ENCODE data around the gene PLK3. TPM values are rescaled to one million over a fixed set of nuclear protein-coding genes. Genes with fewer than 3 reads are reported as not detected.

Gene PLK3
- total and polyA plus RNA-seq, 9 of the 15 experiments (the other 6 are each of a cell fraction or from before 2014, with no cell fraction given), result 0.52 to 22.7 (median 11.0) TPM

DNA sequence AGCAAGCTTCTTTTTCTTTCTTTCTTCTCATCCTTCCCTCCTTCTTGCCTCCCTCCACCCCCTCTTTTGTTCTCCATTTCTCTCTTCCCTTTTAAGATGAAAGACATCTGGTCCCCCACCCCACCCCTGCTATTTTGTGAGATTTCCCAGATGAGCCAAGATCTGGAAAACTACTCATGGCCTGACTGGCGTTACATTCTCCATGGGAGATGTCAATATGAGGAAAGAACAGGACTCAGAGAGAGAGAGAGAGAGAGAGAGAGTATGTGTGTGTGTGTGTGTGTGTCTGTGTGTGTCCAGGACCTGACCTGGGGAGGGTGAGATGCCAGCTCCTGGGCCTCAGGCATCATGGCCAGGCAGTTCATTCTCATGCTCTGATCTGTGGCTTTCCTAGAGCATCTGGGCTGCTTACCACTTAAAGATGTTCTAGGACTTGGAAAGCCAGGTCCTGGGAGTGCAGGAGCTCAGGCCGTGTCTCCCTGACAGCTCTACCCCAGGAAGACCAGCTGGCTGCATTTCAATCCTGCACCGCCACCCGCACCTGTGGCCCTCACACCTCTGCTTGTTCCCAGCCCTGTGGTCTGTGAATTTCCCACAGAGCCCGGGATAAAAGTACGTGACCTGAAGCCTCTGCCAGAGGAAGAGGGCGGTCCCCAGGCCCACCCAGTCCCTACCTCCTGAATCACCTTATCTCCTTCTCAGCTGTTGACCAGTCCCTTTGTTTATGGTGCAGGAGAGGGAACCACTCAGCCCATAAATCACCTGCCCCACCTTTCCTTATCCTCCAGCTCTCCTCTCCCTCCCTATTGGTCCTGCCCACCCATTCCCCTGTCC lies 9.0 kb upstream of the PLK3 start:
- peak overlapping the region; percentile 69 for H3K4me2 ChIP-seq (ENCODE audit: insufficient read depth, low read length)
- peak overlapping the region; percentile 67 for H2AFZ ChIP-seq (ENCODE audit: low read depth, low read length)
- H3K9ac ChIP-seq (ENCODE audit: insufficient read depth in 1 of 2, low read depth in 2 of 2, low read length in 2 of 2), result peak overlapping the region; percentile 4 to 66; a peak in 2 of 4 replicates
- H3K36me3 ChIP-seq (ENCODE audit: control insufficient read depth, insufficient read depth, low read length), result no peaks in the 10 kb centered on the region
- H3K9me3 ChIP-seq (replicated peaks; ENCODE audit: control insufficient read depth, insufficient read depth, low read depth, low read length), result no peaks in the 10 kb centered on the region
- peak in 3 of 4 experiments; percentile 44 to 74 (median 65) for DNase-seq (ENCODE audit: extremely low read depth in 1 of 4, low spot score in 3 of 4)
- no peaks in the 10 kb centered on the region for H3K27me3 ChIP-seq (ENCODE audit: control insufficient read depth in 2 of 2, insufficient read depth in 2 of 2, low read length in 2 of 2)
- BruUV-seq (replicated peaks), result no TSS peak
- H4K20me1 ChIP-seq (replicated peaks; ENCODE audit: control insufficient read depth, insufficient read depth, low read length), result no peaks in the 10 kb centered on the region
- ATAC-seq, result peak; percentile 45
- ChIA-PET CTCF (ENCODE audit: low intra/inter-chr PET ratio) (no interaction called here), POLR2A (interaction anchor here (0.5 to 12.0 kb wide), 9 partner anchors 9 to 728 kb away, joined by 3 to 253 read pairs (median 3); partner anchors contain the start of genes PLK3 and RPS8)
- peak; percentile 78 for FAIRE-seq
- H3K79me2 ChIP-seq (ENCODE audit: control insufficient read depth, insufficient read depth, low read length), result no peaks in the 10 kb centered on the region
- intact Hi-C loops (cut with micrococcal nuclease) (loop anchor here (5.0 kb wide), 2 partner anchors 41 to 221 kb away; partner anchors contain the start of genes HECTD3 and UROD), in situ Hi-C loops (cut with MboI) (loop anchor here (5.0 to 10.0 kb wide), 2 partner anchors 221 to 514 kb away; partner anchors contain the start of genes HECTD3 and UROD)
- H3K27ac ChIP-seq (ENCODE audit: extremely low read depth, low read depth, low read length), result no peak overlapping the region
- H3K9me1 ChIP-seq (ENCODE audit: control insufficient read depth, insufficient read depth, low read length), result no peaks in the 10 kb centered on the region
- no peak overlapping the region for H3K4me3 ChIP-seq
- 12% methylated on average over 7 of the region's 7 CpGs for WGBS (ENCODE audit: insufficient coverage, low coverage, missing lambda C conversion rate)
- peaks cover 20 to 21% of the 10 kb centered on the region in 2 experiments; a peak in 4 of 5 replicates for H3K4me1 ChIP-seq (replicated peaks in 1 of 2; ENCODE audit: control insufficient read depth in 2 of 2, insufficient read depth in 2 of 2, low read length in 2 of 2)
- TF ChIP-seq, protein P1, sequence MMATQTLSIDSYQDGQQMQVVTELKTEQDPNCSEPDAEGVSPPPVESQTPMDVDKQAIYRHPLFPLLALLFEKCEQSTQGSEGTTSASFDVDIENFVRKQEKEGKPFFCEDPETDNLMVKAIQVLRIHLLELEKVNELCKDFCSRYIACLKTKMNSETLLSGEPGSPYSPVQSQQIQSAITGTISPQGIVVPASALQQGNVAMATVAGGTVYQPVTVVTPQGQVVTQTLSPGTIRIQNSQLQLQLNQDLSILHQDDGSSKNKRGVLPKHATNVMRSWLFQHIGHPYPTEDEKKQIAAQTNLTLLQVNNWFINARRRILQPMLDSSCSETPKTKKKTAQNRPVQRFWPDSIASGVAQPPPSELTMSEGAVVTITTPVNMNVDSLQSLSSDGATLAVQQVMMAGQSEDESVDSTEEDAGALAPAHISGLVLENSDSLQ (IDR thresholded peaks at IDR 0.05), result peak; percentile 94
- peak; percentile 80 for TF ChIP-seq SOX6 (IDR thresholded peaks at IDR 0.05)
- TF ChIP-seq, protein P2, sequence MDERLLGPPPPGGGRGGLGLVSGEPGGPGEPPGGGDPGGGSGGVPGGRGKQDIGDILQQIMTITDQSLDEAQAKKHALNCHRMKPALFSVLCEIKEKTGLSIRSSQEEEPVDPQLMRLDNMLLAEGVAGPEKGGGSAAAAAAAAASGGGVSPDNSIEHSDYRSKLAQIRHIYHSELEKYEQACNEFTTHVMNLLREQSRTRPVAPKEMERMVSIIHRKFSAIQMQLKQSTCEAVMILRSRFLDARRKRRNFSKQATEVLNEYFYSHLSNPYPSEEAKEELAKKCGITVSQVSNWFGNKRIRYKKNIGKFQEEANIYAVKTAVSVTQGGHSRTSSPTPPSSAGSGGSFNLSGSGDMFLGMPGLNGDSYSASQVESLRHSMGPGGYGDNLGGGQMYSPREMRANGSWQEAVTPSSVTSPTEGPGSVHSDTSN (CRISPR knock-in tag; IDR thresholded peaks at IDR 0.05; ENCODE audit: low read depth), result peak; percentile 54
- TF ChIP-seq, protein P2 (tag; conservative IDR thresholded peaks at IDR 0.05; ENCODE audit: low read depth), result peak; percentile 91
- TF ChIP-seq, protein P3, sequence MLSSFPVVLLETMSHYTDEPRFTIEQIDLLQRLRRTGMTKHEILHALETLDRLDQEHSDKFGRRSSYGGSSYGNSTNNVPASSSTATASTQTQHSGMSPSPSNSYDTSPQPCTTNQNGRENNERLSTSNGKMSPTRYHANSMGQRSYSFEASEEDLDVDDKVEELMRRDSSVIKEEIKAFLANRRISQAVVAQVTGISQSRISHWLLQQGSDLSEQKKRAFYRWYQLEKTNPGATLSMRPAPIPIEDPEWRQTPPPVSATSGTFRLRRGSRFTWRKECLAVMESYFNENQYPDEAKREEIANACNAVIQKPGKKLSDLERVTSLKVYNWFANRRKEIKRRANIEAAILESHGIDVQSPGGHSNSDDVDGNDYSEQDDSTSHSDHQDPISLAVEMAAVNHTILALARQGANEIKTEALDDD (IDR thresholded peaks at IDR 0.05), result 0 out of 2 replicates have a peak, but pooled peaks have one; percentile 23
- 0 out of 4 replicates have a peak, but pooled peaks of 1 of the 2 experiments have one; percentile 46 for TF ChIP-seq SIN3A (IDR thresholded peaks at IDR 0.05; ENCODE audit: borderline replicate concordance in 2 of 2, control insufficient read depth in 1 of 2, low read depth in 2 of 2, low read length in 2 of 2)
- no peak for TF ChIP-seq JUND (IDR thresholded peaks at IDR 0.05; ENCODE audit: borderline replicate concordance, low read depth, low read length)
- peak; percentile 30; the same call in 1 of the 3 replicates for TF ChIP-seq JUND (tag; IDR thresholded peaks at IDR 0.05; ENCODE audit: borderline replicate concordance, low read depth, low read length)
- peak in 1 of 2 experiments; percentile 35; a peak in 1 of 4 replicates for TF ChIP-seq RCOR1 (IDR thresholded peaks at IDR 0.05; ENCODE audit: borderline replicate concordance in 1 of 2, low read depth in 2 of 2, low read length in 2 of 2)
- peak; percentile 68 for TF ChIP-seq DPF2 (IDR thresholded peaks at IDR 0.05)
- TF ChIP-seq, protein P4, sequence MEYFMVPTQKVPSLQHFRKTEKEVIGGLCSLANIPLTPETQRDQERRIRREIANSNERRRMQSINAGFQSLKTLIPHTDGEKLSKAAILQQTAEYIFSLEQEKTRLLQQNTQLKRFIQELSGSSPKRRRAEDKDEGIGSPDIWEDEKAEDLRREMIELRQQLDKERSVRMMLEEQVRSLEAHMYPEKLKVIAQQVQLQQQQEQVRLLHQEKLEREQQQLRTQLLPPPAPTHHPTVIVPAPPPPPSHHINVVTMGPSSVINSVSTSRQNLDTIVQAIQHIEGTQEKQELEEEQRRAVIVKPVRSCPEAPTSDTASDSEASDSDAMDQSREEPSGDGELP (CRISPR knock-in tag; IDR thresholded peaks at IDR 0.05; ENCODE audit: borderline replicate concordance), result peak; percentile 96
- TF ChIP-seq DACH1 (IDR thresholded peaks at IDR 0.05; ENCODE audit: partially characterized antibody), result peak; percentile 86
- 0 out of 2 replicates have a peak, but pooled peaks have one; percentile 41 for TF ChIP-seq SMARCE1 (IDR thresholded peaks at IDR 0.05)
- TF ChIP-seq NCOA1 (IDR thresholded peaks at IDR 0.05; ENCODE audit: low read depth), result 0 out of 2 replicates have a peak, but pooled peaks have one; percentile 21
